SU-DHL-6 (cell line): ENCODE results near the gene TSPAN1.

Source experiments
- EZH2phosphoT487 ChIP-seq: fragments of 200-600 bp; sonication (generic), shearing (Covaris generic); conservative IDR thresholded peaks from 2 replicates; pipeline ENCODE4 v1.6.1; 2018; ENCODE audit warnings: mild to moderate bottlenecking, antibody characterized with exemption, low read length, moderate library complexity, mixed read lengths
- TF ChIP-seq, protein P1 (sequence below): fragments of 200-600 bp; sonication (generic); IDR thresholded peaks from one replicate; pipeline ENCODE4 v1.5.1; 2017; ENCODE audit warnings: antibody characterized with exemption, mild to moderate bottlenecking, low read length, moderate library complexity; ENCODE audit not compliant: insufficient read depth, poor library complexity, severe bottlenecking

DNA sequence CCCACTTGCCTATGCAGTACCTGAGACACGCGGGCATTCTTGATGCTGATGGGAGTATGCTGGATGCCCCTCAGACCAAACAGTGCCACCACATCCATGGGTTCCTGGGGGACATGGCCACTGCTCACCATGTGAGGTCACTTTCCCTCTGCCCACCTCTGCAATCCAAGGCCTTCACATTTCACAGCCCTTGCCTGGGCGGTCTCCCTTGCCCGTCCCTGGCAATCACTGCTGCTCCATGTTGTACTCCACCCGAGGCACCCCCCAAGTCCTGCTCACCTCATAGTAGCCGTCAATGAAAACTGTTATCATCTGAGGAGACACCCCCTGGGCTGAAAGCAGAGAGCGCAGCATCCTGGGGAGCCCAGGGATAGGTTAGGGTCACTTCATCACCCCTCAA lies 18.4 kb downstream of the TSPAN1 start:
- TF ChIP-seq, protein P1, sequence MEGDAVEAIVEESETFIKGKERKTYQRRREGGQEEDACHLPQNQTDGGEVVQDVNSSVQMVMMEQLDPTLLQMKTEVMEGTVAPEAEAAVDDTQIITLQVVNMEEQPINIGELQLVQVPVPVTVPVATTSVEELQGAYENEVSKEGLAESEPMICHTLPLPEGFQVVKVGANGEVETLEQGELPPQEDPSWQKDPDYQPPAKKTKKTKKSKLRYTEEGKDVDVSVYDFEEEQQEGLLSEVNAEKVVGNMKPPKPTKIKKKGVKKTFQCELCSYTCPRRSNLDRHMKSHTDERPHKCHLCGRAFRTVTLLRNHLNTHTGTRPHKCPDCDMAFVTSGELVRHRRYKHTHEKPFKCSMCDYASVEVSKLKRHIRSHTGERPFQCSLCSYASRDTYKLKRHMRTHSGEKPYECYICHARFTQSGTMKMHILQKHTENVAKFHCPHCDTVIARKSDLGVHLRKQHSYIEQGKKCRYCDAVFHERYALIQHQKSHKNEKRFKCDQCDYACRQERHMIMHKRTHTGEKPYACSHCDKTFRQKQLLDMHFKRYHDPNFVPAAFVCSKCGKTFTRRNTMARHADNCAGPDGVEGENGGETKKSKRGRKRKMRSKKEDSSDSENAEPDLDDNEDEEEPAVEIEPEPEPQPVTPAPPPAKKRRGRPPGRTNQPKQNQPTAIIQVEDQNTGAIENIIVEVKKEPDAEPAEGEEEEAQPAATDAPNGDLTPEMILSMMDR: no peak
- no peak for TF ChIP-seq EZH2phosphoT487
